H1 (cell line): ENCODE measurements around the gene RPS6KA2. TPM values are rescaled to one million over a fixed set of nuclear protein-coding genes. Genes with fewer than 3 reads are reported as not detected.

ENCODE experiments used
- FOSL1 ChIP-seq: IDR thresholded peaks from 2 replicates; pipeline ENCODE4 v1.6.1; 2011; ENCODE audit warnings: mild to moderate bottlenecking, low read depth, low read length, moderate library complexity; ENCODE audit not compliant: insufficient read depth
- SIN3A ChIP-seq, 2 experiments: IDR thresholded peaks in 1 of 2; conservative IDR thresholded peaks in 1 of 2; 2 replicates each; pipeline ENCODE4 v1.6.1; 2011 to 2012; ENCODE audit warnings: low read length in 2 of 2, improper control_type of control experiment in 1 of 2, low read depth in 1 of 2, mild to moderate bottlenecking in 1 of 2
- SP4 ChIP-seq: IDR thresholded peaks from 2 replicates; pipeline ENCODE4 v1.6.1; 2012; ENCODE audit warnings: low read length, inconsistent platforms
- polyA plus RNA-seq, 7 experiments: library from polyadenylated mRNA; depleted of rRNA in 3 of 7; stranded (reverse) in 5 of 7; unstranded in 2 of 7; fragments of >200 nt in 5 of 7; fragments of 200-250 nt in 2 of 7; gene quantifications; 1 replicate in 5 of 7; 2 replicates in 1 of 7; 4 replicates in 1 of 7; pipeline versions ENCODE4 v1.2.1 to v1.2.3, GENCODE V29; 2011 to 2013; ENCODE audit warnings: missing spikeins in 2 of 7, mixed read lengths in 2 of 7
- total RNA-seq: library from RNA; stranded (reverse); fragmentation: NEBNext Ultra II Directional; extraction: Animal tissue kit (Norgen Biotek cat#: 25700); gene quantifications from 2 replicates; pipeline ENCODE4 v1.2.1, GENCODE V29; 2021

Gene RPS6KA2
- total and polyA plus RNA-seq, 2 of the 8 experiments (the other 6 are each of a cell fraction or from before 2014, with no cell fraction given), result 8.8 to 25.7 TPM

- TF ChIP-seq SIN3A (conservative IDR thresholded peaks at IDR 0.05 in 1 of 2, IDR thresholded peaks at IDR 0.05 in 1 of 2; ENCODE audit: low read depth in 1 of 2, low read length in 2 of 2), result no peak
- no peak for TF ChIP-seq SP4
- no peak for TF ChIP-seq FOSL1
Measured at GRCh38 chr6:166471797-166472260, 155.2 kb downstream of the RPS6KA2 start (continued).
